Measurements from ENCODE around the gene TPSD1. TPM values are rescaled to one million over a fixed set of nuclear protein-coding genes. Genes with fewer than 3 reads are reported as not detected.

TPSD1 gene
- total and polyA plus RNA-seq, 2 donors from 2014 or later, result 7.9 TPM; not detected in 1

DNA sequence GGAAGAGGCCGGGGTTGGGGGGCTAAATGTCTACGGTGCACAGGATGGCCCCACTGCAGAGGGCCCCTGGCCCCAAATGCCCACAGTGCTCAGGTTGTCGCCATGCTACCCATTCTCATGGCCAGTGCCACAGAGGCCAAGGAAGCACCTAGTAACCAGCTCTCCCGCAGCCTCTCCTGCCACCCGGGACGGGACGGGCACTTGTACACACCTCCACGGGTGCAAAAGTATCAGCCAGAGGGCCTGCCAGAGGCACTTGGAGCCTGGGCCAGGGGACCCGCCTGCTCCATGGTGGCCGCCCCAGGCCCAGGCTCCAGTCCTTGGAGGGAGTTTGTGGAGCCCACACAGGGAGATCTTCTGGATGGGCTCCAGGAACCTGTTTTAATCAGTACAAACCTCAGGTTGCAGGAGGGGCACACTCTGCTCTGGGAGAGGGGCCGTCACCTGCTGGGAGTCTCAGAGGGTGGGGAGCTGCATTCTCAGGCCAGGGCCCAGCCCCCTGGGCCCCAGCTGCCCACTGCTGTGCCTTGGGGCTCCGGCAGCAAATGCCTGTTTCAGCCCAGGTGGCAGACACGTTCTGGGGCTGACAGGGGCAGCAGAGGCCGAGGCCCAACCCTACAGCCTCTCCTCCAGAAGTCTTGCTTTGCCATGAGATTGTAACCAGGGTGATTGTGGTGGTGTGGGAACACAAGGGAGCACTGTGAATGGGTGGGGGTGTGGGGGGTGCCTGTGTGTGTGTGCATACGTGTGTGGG is 7.9 kb downstream of the TPSD1 start:
- H3K9me3 ChIP-seq (ENCODE audit: control insufficient read depth in 2 of 3, insufficient read depth in 1 of 3, low read length in 3 of 3), result no peaks in the 10 kb centered on the region
- H3K9ac ChIP-seq (ENCODE audit: low read length in 3 of 3), result no peak overlapping the region
- TF ChIP-seq, protein P1, sequence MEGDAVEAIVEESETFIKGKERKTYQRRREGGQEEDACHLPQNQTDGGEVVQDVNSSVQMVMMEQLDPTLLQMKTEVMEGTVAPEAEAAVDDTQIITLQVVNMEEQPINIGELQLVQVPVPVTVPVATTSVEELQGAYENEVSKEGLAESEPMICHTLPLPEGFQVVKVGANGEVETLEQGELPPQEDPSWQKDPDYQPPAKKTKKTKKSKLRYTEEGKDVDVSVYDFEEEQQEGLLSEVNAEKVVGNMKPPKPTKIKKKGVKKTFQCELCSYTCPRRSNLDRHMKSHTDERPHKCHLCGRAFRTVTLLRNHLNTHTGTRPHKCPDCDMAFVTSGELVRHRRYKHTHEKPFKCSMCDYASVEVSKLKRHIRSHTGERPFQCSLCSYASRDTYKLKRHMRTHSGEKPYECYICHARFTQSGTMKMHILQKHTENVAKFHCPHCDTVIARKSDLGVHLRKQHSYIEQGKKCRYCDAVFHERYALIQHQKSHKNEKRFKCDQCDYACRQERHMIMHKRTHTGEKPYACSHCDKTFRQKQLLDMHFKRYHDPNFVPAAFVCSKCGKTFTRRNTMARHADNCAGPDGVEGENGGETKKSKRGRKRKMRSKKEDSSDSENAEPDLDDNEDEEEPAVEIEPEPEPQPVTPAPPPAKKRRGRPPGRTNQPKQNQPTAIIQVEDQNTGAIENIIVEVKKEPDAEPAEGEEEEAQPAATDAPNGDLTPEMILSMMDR (IDR thresholded peaks at IDR 0.05; ENCODE audit: borderline replicate concordance, extremely low read depth, insufficient read depth), result no peak
- no peaks in the 10 kb centered on the region for H3K27me3 ChIP-seq (ENCODE audit: control insufficient read depth, insufficient read depth, low read length)
- DNase-seq, result peak in 1 of 5 donors; percentile 61
- no peaks in the 10 kb centered on the region for H3K4me1 ChIP-seq (ENCODE audit: control insufficient read depth in 2 of 3, insufficient read depth in 2 of 3, low read depth in 1 of 3, low read length in 3 of 3)
- no peak for FAIRE-seq
- H3K27ac ChIP-seq (ENCODE audit: low read depth in 2 of 2, low read length in 2 of 2), result no peak overlapping the region
- H3K4me3 ChIP-seq (ENCODE audit: low read length in 3 of 3), result no peak overlapping the region
- no peaks in the 10 kb centered on the region for H3K36me3 ChIP-seq (ENCODE audit: control insufficient read depth in 2 of 3, insufficient read depth in 3 of 3, low read length in 3 of 3)
- intact Hi-C loops (cut with DNase I), result no loop called here

- FAIRE-seq, result no peak
- Histone ChIP-seq H3K9ac (ENCODE audit: low read length in 3 of 3) (no peak overlapping the region), H3K27me3 (ENCODE audit: control insufficient read depth, insufficient read depth, low read length) (no peaks in the 10 kb centered on the region), H3K36me3 (ENCODE audit: control insufficient read depth in 2 of 3, insufficient read depth in 3 of 3, low read length in 3 of 3) (no peaks in the 10 kb centered on the region), H3K9me3 (ENCODE audit: control insufficient read depth in 2 of 3, insufficient read depth in 1 of 3, low read length in 3 of 3) (no peaks in the 10 kb centered on the region), H3K4me3 (ENCODE audit: low read length in 3 of 3) (peak overlapping the region in 1 of 3 donors; percentile 27), H3K27ac (ENCODE audit: low read depth in 2 of 2, low read length in 2 of 2) (no peak overlapping the region), H3K4me1 (ENCODE audit: control insufficient read depth in 2 of 3, insufficient read depth in 2 of 3, low read depth in 1 of 3, low read length in 3 of 3) (no peaks in the 10 kb centered on the region)
- TF ChIP-seq, protein P1 (IDR thresholded peaks at IDR 0.05; ENCODE audit: borderline replicate concordance, extremely low read depth, insufficient read depth), result no peak
- intact Hi-C loops (cut with DNase I), result no loop called here
- DNase-seq, result no peak
These were observed 8.6 kb downstream of the TPSD1 start for GRCh38 chr16:1264345-1265089.

GRCh38 chr16:1265090-1265630 is 9.3 kb downstream of the TPSD1 start:
- intact Hi-C loops (cut with DNase I), result no loop called here
- DNase-seq, result peak in 1 of 5 donors; percentile 63

More at GRCh38 chr16:1265090-1265630, 9.3 kb downstream of the TPSD1 start:
- Histone ChIP-seq H3K27me3 (ENCODE audit: control insufficient read depth, insufficient read depth, low read length) (no peaks in the 10 kb centered on the region), H3K9me3 (ENCODE audit: control insufficient read depth in 2 of 3, insufficient read depth in 1 of 3, low read length in 3 of 3) (no peaks in the 10 kb centered on the region), H3K27ac (ENCODE audit: low read depth in 2 of 2, low read length in 2 of 2) (no peak overlapping the region), H3K36me3 (ENCODE audit: control insufficient read depth in 2 of 3, insufficient read depth in 3 of 3, low read length in 3 of 3) (no peaks in the 10 kb centered on the region), H3K9ac (ENCODE audit: low read length in 3 of 3) (no peak overlapping the region), H3K4me3 (ENCODE audit: low read length in 3 of 3) (no peak overlapping the region), H3K4me1 (ENCODE audit: control insufficient read depth in 2 of 3, insufficient read depth in 2 of 3, low read depth in 1 of 3, low read length in 3 of 3) (no peaks in the 10 kb centered on the region)
- FAIRE-seq, result no peak
- TF ChIP-seq, protein P1 (IDR thresholded peaks at IDR 0.05; ENCODE audit: borderline replicate concordance, extremely low read depth, insufficient read depth), result no peak

All from kidney (tissue), 14 donors.